HepG2 (cell line): ENCODE data around the gene CAB39. TPM values are rescaled to one million over a fixed set of nuclear protein-coding genes. Genes with fewer than 3 reads are reported as not detected.
A peak's percentile ranks its signal among the peaks of the same experiment; 100 is the strongest.

Source experiments
- ATAD3A ChIP-seq: sonication (generic); formaldehyde crosslinking; IDR thresholded peaks from 2 replicates; pipeline ENCODE4 v1.4.0; 2020; ENCODE audit warnings: missing genetic modification reagents
- CREB1 ChIP-seq, 2 experiments: fragments of 450-650 bp in 1 of 2; IDR thresholded peaks; 2 replicates each; pipeline ENCODE4 v1.6.1; 2016 to 2017; ENCODE audit warnings: control low read depth in 1 of 2, mild to moderate bottlenecking in 1 of 2, missing compliant biosample characterization in 1 of 2, missing genetic modification characterization in 1 of 2
- DR1 ChIP-seq: sonication (generic); formaldehyde crosslinking; IDR thresholded peaks from 2 replicates; pipeline ENCODE4 v1.8.0; 2021; ENCODE audit warnings: mild to moderate bottlenecking, missing genetic modification reagents, inconsistent platforms
- ERF ChIP-seq: IDR thresholded peaks from 2 replicates; pipeline ENCODE4 v1.6.1; 2018; ENCODE audit warnings: missing biosample characterization, missing genetic modification reagents
- ETV6 ChIP-seq: sonication (generic); formaldehyde crosslinking; conservative IDR thresholded peaks from 2 replicates; pipeline ENCODE4 v1.4.0; 2020; ENCODE audit warnings: missing genetic modification reagents
- FOXP1 ChIP-seq, 2 experiments: fragments of 450-650 bp in 1 of 2; IDR thresholded peaks; 2 replicates each; pipeline ENCODE4 v1.6.1; 2017 to 2018; ENCODE audit warnings: antibody characterized with exemption in 1 of 2
- GATA4 ChIP-seq: sonication (generic); IDR thresholded peaks from 2 replicates; pipeline ENCODE4 v1.6.1; 2016; ENCODE audit warnings: antibody characterized with exemption, low read depth, borderline replicate concordance
- KAT8 ChIP-seq: IDR thresholded peaks from 2 replicates; pipeline ENCODE4 v1.6.1; 2016; ENCODE audit warnings: missing genetic modification reagents, missing compliant biosample characterization
- KLF16 ChIP-seq, 2 experiments: sonication (generic) in 1 of 2; formaldehyde crosslinking in 1 of 2; IDR thresholded peaks; 2 replicates each; pipeline versions ENCODE4 v1.6.1 to v1.8.0; 2016 to 2023; ENCODE audit warnings: missing genetic modification reagents in 2 of 2, missing compliant biosample characterization in 1 of 2
- NCOA1 ChIP-seq: sonication (generic); formaldehyde crosslinking; IDR thresholded peaks from 2 replicates; pipeline ENCODE4 v1.9.0; 2021; ENCODE audit warnings: missing genetic modification reagents
- ZFP36L1 ChIP-seq: sonication (generic); formaldehyde crosslinking; IDR thresholded peaks from 2 replicates; pipeline ENCODE4 v1.8.0; 2022; ENCODE audit warnings: mild to moderate bottlenecking, missing genetic modification reagents, moderate library complexity
- ZNF446 ChIP-seq: sonication (generic); formaldehyde crosslinking; IDR thresholded peaks from 2 replicates; pipeline ENCODE4 v1.5.0; 2020; ENCODE audit warnings: mild to moderate bottlenecking, missing genetic modification reagents
- polyA plus RNA-seq, 8 experiments: library from polyadenylated mRNA; depleted of rRNA in 3 of 8; stranded (reverse) in 7 of 8; unstranded in 1 of 8; fragments of >200 nt; fragmentation: Illumina TruSeq in 4 of 8; extraction: Trizol in 4 of 8; gene quantifications; 2 replicates each; pipeline versions ENCODE4 v1.2.1 to v1.2.3, GENCODE V29; 2011 to 2016; ENCODE audit warnings: low read depth in 4 of 8, missing spikeins in 1 of 8, mixed read lengths in 1 of 8; ENCODE audit not compliant: insufficient read depth in 1 of 8
- total RNA-seq, 5 experiments: library from RNA; depleted of rRNA; stranded (reverse); fragments of >200 nt; fragmentation: Illumina TruSeq; extraction: Trizol; gene quantifications; 2 replicates each; pipeline ENCODE4 v1.2.3, GENCODE V29; 2016; ENCODE audit warnings: low read depth in 1 of 5
- TF ChIP-seq, protein P1 (sequence below), 2 experiments: IDR thresholded peaks; 2 replicates each; pipeline ENCODE4 v1.6.1; 2011 to 2012; ENCODE audit warnings: low read length in 2 of 2, borderline replicate concordance in 1 of 2, low read depth in 1 of 2, mild to moderate bottlenecking in 1 of 2, moderate library complexity in 1 of 2
- TF ChIP-seq, protein P2 (sequence below): sonication (generic); formaldehyde crosslinking; IDR thresholded peaks from 2 replicates; pipeline ENCODE4 v1.8.1; 2023; ENCODE audit warnings: missing genetic modification reagents, inconsistent platforms, borderline replicate concordance
- TF ChIP-seq, protein P3 (sequence below): sonication (generic); formaldehyde crosslinking; IDR thresholded peaks from 2 replicates; pipeline ENCODE4 v1.8.0; 2022; ENCODE audit warnings: mild to moderate bottlenecking, missing genetic modification reagents
- TF ChIP-seq, protein P4 (sequence below): sonication (generic); formaldehyde crosslinking; IDR thresholded peaks from 2 replicates; pipeline ENCODE4 v1.5.0; 2020; ENCODE audit warnings: missing genetic modification reagents, mild to moderate bottlenecking, borderline replicate concordance

CAB39 gene
- total and polyA plus RNA-seq, 2 of the 13 experiments (the other 11 are each of a cell fraction or from before 2014, with no cell fraction given) = 19.3 to 45.3 TPM

DNA sequence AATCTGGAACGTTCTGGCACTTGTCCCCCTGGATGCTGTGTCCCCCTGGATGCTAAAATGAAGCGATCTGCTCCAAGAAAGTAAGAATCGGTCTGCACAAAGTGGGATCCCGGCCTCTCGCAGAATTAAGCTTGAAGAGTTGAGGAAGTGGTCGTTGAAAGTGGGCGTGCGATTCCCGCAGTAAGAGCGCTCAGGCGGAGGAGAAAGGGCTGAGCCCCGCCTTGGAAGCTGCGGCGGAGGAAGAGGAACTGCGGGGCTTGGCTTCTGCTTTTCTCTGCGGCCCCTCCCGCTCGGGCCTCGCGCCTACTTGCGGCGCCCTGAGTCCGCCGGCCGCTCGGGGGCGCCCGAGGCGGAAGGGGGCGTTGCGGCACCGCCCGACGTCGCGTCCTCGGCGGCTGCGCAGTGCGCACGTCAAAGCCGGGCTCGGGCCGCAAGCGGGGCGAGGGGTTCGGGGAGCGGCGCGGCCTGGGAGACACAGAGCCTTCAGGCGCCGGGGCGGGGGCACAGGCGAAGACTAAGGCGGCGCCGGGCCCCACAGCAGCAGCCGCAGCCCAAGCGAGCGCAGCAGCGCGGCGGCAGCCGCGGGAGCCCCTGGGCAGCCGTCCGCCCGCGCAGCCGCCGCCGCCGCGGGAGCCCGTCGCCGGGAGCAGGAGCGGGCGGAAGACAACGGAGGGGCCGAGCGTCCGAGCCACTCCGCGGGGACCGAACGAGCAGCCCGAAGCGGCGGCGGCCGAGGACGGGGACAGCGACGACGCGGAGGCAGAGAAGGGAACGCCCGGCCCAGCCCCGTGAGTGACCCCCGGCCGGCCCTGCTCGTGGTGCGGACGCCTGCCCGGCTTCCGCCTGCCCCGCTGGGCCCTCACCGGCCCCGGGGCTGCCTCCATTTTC, at the start of gene CAB39 (continued):
- TF ChIP-seq ETV6 = no peak; the same call in 1 of the 2 replicates
- TF ChIP-seq, protein P1, sequence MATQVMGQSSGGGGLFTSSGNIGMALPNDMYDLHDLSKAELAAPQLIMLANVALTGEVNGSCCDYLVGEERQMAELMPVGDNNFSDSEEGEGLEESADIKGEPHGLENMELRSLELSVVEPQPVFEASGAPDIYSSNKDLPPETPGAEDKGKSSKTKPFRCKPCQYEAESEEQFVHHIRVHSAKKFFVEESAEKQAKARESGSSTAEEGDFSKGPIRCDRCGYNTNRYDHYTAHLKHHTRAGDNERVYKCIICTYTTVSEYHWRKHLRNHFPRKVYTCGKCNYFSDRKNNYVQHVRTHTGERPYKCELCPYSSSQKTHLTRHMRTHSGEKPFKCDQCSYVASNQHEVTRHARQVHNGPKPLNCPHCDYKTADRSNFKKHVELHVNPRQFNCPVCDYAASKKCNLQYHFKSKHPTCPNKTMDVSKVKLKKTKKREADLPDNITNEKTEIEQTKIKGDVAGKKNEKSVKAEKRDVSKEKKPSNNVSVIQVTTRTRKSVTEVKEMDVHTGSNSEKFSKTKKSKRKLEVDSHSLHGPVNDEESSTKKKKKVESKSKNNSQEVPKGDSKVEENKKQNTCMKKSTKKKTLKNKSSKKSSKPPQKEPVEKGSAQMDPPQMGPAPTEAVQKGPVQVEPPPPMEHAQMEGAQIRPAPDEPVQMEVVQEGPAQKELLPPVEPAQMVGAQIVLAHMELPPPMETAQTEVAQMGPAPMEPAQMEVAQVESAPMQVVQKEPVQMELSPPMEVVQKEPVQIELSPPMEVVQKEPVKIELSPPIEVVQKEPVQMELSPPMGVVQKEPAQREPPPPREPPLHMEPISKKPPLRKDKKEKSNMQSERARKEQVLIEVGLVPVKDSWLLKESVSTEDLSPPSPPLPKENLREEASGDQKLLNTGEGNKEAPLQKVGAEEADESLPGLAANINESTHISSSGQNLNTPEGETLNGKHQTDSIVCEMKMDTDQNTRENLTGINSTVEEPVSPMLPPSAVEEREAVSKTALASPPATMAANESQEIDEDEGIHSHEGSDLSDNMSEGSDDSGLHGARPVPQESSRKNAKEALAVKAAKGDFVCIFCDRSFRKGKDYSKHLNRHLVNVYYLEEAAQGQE (IDR thresholded peaks at IDR 0.05; ENCODE audit: borderline replicate concordance in 1 of 2, low read depth in 1 of 2, low read length in 2 of 2) = peak in 1 of 2 experiments; percentile 46; a peak in 1 of 4 replicates
- TF ChIP-seq ERF (CRISPR knock-in tag) = peak; percentile 74
- TF ChIP-seq KAT8 = peak; percentile 81
- peak; percentile 34; the same call in 1 of the 2 replicates for TF ChIP-seq ZFP36L1
- peak in 1 of 2 experiments; percentile 85; a peak in 1 of 4 replicates for TF ChIP-seq KLF16 (CRISPR knock-in tag; IDR thresholded peaks at IDR 0.05)
- no peak for TF ChIP-seq GATA4
- TF ChIP-seq, protein P2, sequence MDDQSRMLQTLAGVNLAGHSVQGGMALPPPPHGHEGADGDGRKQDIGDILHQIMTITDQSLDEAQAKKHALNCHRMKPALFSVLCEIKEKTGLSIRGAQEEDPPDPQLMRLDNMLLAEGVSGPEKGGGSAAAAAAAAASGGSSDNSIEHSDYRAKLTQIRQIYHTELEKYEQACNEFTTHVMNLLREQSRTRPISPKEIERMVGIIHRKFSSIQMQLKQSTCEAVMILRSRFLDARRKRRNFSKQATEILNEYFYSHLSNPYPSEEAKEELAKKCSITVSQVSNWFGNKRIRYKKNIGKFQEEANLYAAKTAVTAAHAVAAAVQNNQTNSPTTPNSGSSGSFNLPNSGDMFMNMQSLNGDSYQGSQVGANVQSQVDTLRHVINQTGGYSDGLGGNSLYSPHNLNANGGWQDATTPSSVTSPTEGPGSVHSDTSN = no peak
- TF ChIP-seq, protein P3, sequence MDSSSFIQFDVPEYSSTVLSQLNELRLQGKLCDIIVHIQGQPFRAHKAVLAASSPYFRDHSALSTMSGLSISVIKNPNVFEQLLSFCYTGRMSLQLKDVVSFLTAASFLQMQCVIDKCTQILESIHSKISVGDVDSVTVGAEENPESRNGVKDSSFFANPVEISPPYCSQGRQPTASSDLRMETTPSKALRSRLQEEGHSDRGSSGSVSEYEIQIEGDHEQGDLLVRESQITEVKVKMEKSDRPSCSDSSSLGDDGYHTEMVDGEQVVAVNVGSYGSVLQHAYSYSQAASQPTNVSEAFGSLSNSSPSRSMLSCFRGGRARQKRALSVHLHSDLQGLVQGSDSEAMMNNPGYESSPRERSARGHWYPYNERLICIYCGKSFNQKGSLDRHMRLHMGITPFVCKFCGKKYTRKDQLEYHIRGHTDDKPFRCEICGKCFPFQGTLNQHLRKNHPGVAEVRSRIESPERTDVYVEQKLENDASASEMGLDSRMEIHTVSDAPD = no peak
- peak; percentile 28; the same call in 1 of the 2 replicates for TF ChIP-seq DR1
- no peak for TF ChIP-seq NCOA1 (CRISPR knock-in tag)
- TF ChIP-seq CREB1 (IDR thresholded peaks at IDR 0.05) = peak; percentile 57; the same call in 1 of the 2 replicates
- TF ChIP-seq CREB1 (CRISPR knock-in tag; IDR thresholded peaks at IDR 0.05) = no peak
- no peak for TF ChIP-seq ZNF446 (CRISPR knock-in tag)
- no peak for TF ChIP-seq ATAD3A (CRISPR knock-in tag)
- TF ChIP-seq, protein P4, sequence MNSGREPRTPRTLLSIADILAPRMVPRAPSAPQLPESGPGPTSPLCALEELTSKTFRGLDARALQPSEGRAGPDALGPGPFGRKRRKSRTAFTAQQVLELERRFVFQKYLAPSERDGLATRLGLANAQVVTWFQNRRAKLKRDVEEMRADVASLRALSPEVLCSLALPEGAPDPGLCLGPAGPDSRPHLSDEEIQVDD = no peak
- TF ChIP-seq FOXP1 (IDR thresholded peaks at IDR 0.05) = no peak
- no peak for TF ChIP-seq FOXP1 (CRISPR knock-in tag; IDR thresholded peaks at IDR 0.05)
